Esophagus muscularis mucosa (tissue), 3 donors: ENCODE measurements around the gene NISCH.

Experiments
- CTCF ChIP-seq, 3 experiments: fragments of 200-600 bp in 2 of 3; fragments of 450-650 bp in 1 of 3; sonication (generic) in 2 of 3; IDR thresholded peaks; one replicate each; pipeline ENCODE4 v1.5.1; 2017 to 2019; ENCODE audit warnings: antibody characterized with exemption in 3 of 3, mild to moderate bottlenecking in 2 of 3, moderate library complexity in 1 of 3
- POLR2AphosphoS5 ChIP-seq, 2 donors: sonication (generic); formaldehyde crosslinking; IDR thresholded peaks; one replicate each; pipeline ENCODE4 v1.6.1; 2017; ENCODE audit warnings: antibody characterized with exemption in 2 of 2

GRCh38 chr3:52520716-52521487, 65.5 kb downstream of the NISCH start:
- TF ChIP-seq POLR2AphosphoS5 (IDR thresholded peaks at IDR 0.05) = no peak
- no peak for TF ChIP-seq CTCF (IDR thresholded peaks at IDR 0.05)
